DOHH2 (cell line): ENCODE results near the gene CAMTA2.

Experiments
- EZH2phosphoT487 ChIP-seq: fragments of 200-600 bp; sonication (generic); IDR thresholded peaks from 2 replicates; pipeline ENCODE4 v1.6.1; 2017; ENCODE audit warnings: borderline replicate concordance, mild to moderate bottlenecking, antibody characterized with exemption, low read length, moderate library complexity, mixed read lengths
- TF ChIP-seq, protein P1 (sequence below): fragments of 200-600 bp; sonication (generic); IDR thresholded peaks from one replicate; pipeline ENCODE4 v1.5.1; 2014; ENCODE audit warnings: antibody characterized with exemption, mild to moderate bottlenecking, low read depth, low read length; ENCODE audit not compliant: poor library complexity, severe bottlenecking

DNA sequence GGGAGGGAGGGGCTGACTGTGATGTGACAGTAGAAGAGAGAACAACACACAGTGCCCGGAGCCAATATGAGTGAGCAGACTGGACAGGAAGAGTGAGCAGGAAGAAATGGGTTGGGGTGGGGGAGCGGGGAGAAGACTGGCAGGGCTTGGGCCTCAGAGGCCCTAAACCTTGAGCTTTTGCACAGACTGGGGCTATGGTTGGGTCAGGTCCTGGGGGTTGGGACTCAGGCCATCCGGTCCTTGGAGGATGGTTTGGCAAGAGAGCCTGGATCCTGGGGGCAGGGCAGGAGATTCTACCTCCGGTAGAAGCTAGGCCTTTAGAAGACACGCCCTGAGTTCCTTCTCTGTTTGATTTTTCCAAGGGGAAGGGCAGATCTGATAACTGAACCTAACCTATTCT, 1.1 kb downstream of the CAMTA2 start:
- TF ChIP-seq, protein P1, sequence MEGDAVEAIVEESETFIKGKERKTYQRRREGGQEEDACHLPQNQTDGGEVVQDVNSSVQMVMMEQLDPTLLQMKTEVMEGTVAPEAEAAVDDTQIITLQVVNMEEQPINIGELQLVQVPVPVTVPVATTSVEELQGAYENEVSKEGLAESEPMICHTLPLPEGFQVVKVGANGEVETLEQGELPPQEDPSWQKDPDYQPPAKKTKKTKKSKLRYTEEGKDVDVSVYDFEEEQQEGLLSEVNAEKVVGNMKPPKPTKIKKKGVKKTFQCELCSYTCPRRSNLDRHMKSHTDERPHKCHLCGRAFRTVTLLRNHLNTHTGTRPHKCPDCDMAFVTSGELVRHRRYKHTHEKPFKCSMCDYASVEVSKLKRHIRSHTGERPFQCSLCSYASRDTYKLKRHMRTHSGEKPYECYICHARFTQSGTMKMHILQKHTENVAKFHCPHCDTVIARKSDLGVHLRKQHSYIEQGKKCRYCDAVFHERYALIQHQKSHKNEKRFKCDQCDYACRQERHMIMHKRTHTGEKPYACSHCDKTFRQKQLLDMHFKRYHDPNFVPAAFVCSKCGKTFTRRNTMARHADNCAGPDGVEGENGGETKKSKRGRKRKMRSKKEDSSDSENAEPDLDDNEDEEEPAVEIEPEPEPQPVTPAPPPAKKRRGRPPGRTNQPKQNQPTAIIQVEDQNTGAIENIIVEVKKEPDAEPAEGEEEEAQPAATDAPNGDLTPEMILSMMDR: no peak
- TF ChIP-seq EZH2phosphoT487: no peak
